K562 (cell line): ENCODE results near the gene GRB10. TPM values are rescaled to one million over a fixed set of nuclear protein-coding genes. Genes with fewer than 3 reads are reported as not detected.

Experiments
- ATAC-seq: fragments of 200-7000 bp; cut with Tn5 transposase; 3 replicates; pipeline ENCODE4 v1.9.1; 2020; ENCODE audit warnings: moderate library complexity
- BruUV-seq: library from RNA; stranded (reverse); fragments of 400-500 nt; replicated peaks from 2 replicates; lab custom pipeline; 2021; lab: Mats Ljungman, UMichigan
- CTCF ChIA-PET: fragments of 300-600 bp; formaldehyde crosslinking; extraction: SDS; loops from one replicate; lab custom pipeline; 2021; ENCODE audit warnings: low intra/inter-chr PET ratio; lab: Yijun Ruan, JAX
- POLR2A ChIA-PET: fragments of 300-600, 350-650 bp; sonication (Branson Sonifier 250); formaldehyde crosslinking; extraction: SDS; loops from one replicate; lab custom pipeline; 2021; ENCODE audit warnings: antibody characterized with exemption, inconsistent platforms; lab: Yijun Ruan, JAX
- DNase-seq, 4 experiments: peaks; one replicate each; pipeline versions ENCODE4 v3.0.0 to v3.0.0-alpha.2; 2011 to 2018; ENCODE audit warnings: low spot score in 3 of 4, mixed read lengths in 3 of 4; ENCODE audit errors: extremely low read depth in 1 of 4
- FAIRE-seq: peaks from 2 replicates; lab custom pipeline; 2011; peaks lifted over from hg19 to GRCh38; lab: Jason Lieb, UNC
- H2AFZ ChIP-seq: 2 replicates; pipeline ENCODE4 v1.6.0; 2011; ENCODE audit warnings: low read depth, low read length, control low read depth, inconsistent platforms
- H3K27ac ChIP-seq: fragments of 200-600 bp; 3 replicates; pipeline ENCODE4 v1.8.0; 2011; ENCODE audit warnings: low read depth, mild to moderate bottlenecking, control low read depth, inconsistent platforms, low read length, moderate library complexity, mixed read lengths; ENCODE audit errors: extremely low read depth
- H3K27me3 ChIP-seq, 2 experiments: fragments of 300-600 bp in 1 of 2; 2 replicates in 1 of 2; 3 replicates in 1 of 2; pipeline versions ENCODE4 v1.6.0 to v1.8.0; 2011; ENCODE audit warnings: inconsistent platforms in 2 of 2, low read length in 2 of 2, mild to moderate bottlenecking in 1 of 2, mixed read lengths in 1 of 2, moderate library complexity in 1 of 2; ENCODE audit not compliant: control insufficient read depth in 2 of 2, insufficient read depth in 2 of 2
- H3K36me3 ChIP-seq: fragments of 300-600 bp; 3 replicates; pipeline ENCODE4 v1.8.0; 2011; ENCODE audit warnings: mild to moderate bottlenecking, low read length, inconsistent platforms; ENCODE audit not compliant: control insufficient read depth, insufficient read depth
- H3K4me1 ChIP-seq, 2 experiments: fragments of 200-600 bp in 1 of 2; replicated peaks in 1 of 2; 2 replicates in 1 of 2; 3 replicates in 1 of 2; pipeline versions ENCODE4 v1.5.1 to v1.8.0; 2011; ENCODE audit warnings: inconsistent platforms in 2 of 2, low read length in 2 of 2, mild to moderate bottlenecking in 1 of 2, mixed read lengths in 1 of 2, moderate library complexity in 1 of 2; ENCODE audit not compliant: control insufficient read depth in 2 of 2, insufficient read depth in 2 of 2
- H3K4me2 ChIP-seq: 2 replicates; pipeline ENCODE4 v1.6.1; 2011; ENCODE audit warnings: low read length, control low read depth, inconsistent platforms, mixed read lengths; ENCODE audit not compliant: insufficient read depth
- H3K4me3 ChIP-seq: fragments of 200-600 bp; sonication (generic), shearing (Covaris generic); 2 replicates; pipeline ENCODE4 v1.5.1; 2016; ENCODE audit warnings: control low read depth, inconsistent platforms
- H3K79me2 ChIP-seq: fragments of 200-600 bp; 3 replicates; pipeline ENCODE4 v1.8.0; 2011; ENCODE audit warnings: low read length, inconsistent platforms; ENCODE audit not compliant: control insufficient read depth, insufficient read depth
- H3K9ac ChIP-seq, 2 experiments: 2 replicates each; pipeline versions ENCODE4 v1.6.0 to v1.6.1; 2011; ENCODE audit warnings: low read depth in 2 of 2, low read length in 2 of 2, control low read depth in 1 of 2, inconsistent platforms in 1 of 2, mild to moderate bottlenecking in 1 of 2, mixed read lengths in 1 of 2; ENCODE audit not compliant: insufficient read depth in 1 of 2
- H3K9me1 ChIP-seq: one replicate; pipeline ENCODE4 v1.6.0; 2011; ENCODE audit warnings: inconsistent platforms, mild to moderate bottlenecking, low read length, moderate library complexity; ENCODE audit not compliant: control insufficient read depth, insufficient read depth
- H3K9me3 ChIP-seq: replicated peaks from 2 replicates; pipeline ENCODE4 v1.5.1; 2011; ENCODE audit warnings: low read depth, low read length, inconsistent platforms; ENCODE audit not compliant: control insufficient read depth, insufficient read depth
- H4K20me1 ChIP-seq: replicated peaks from 2 replicates; pipeline ENCODE4 v1.6.1; 2011; ENCODE audit warnings: low read length, inconsistent platforms, mixed read lengths; ENCODE audit not compliant: control insufficient read depth, insufficient read depth
- HSF4 ChIP-seq: fragments of 250-450 bp; sonication (Bioruptor Pico); IDR thresholded peaks from 2 replicates; pipeline ENCODE4 v2.1.2; 2022; ENCODE audit warnings: mild to moderate bottlenecking, moderate library complexity, borderline replicate concordance
- PURB ChIP-seq: sonication (generic); formaldehyde crosslinking; IDR thresholded peaks from 2 replicates; pipeline ENCODE4 v1.9.0; 2021; ENCODE audit warnings: low read depth, mild to moderate bottlenecking, missing genetic modification reagents
- REST ChIP-seq, 2 experiments: fragments of 450-650 bp; formaldehyde crosslinking in 1 of 2; IDR thresholded peaks; 2 replicates each; pipeline versions ENCODE4 v1.4.0 to v1.6.1; 2014 to 2020; ENCODE audit warnings: mild to moderate bottlenecking in 2 of 2, borderline replicate concordance in 1 of 2, low read depth in 1 of 2
- YBX1 ChIP-seq: fragments of 450-650 bp; IDR thresholded peaks from 2 replicates; pipeline ENCODE4 v1.7.1; 2016; ENCODE audit warnings: mild to moderate bottlenecking
- ZNF224 ChIP-seq: sonication (generic); formaldehyde crosslinking; IDR thresholded peaks from 2 replicates; pipeline ENCODE4 v1.8.0; 2022; ENCODE audit warnings: mild to moderate bottlenecking, missing genetic modification reagents
- ZNF696 ChIP-seq: fragments of 250-450 bp; sonication (Bioruptor Pico); conservative IDR thresholded peaks from 2 replicates; pipeline ENCODE4 v1.4.0; 2020; ENCODE audit warnings: mild to moderate bottlenecking, moderate library complexity
- WGBS: fragments of 100-300 bp; shearing (Covaris generic); methylation state at CpG from one replicate; pipeline ENCODE4 v1.1.6; 2016; ENCODE audit warnings: low coverage, mixed read lengths; ENCODE audit not compliant: insufficient coverage; ENCODE audit errors: missing lambda C conversion rate; 5-methylcytosine and 5-hydroxymethylcytosine counted together
- in situ Hi-C: fragments of 300-500 bp; cut with MboI; formaldehyde crosslinking; loops from 4 replicates; pipeline ENCODE4 v1.15.0; 2018; ENCODE audit warnings: inconsistent platforms, mixed read lengths
- intact Hi-C: fragments of 100-400 bp; cut with micrococcal nuclease; formaldehyde crosslinking; loops from 2 replicates; pipeline ENCODE4 v1.14.2; 2022
- polyA plus RNA-seq, 8 experiments: library from polyadenylated mRNA; depleted of rRNA in 4 of 8; stranded (reverse) in 5 of 8; unstranded in 3 of 8; fragments of >200 nt; fragmentation: Nextera tagmentation in 2 of 8; fragmentation: Illumina TruSeq in 1 of 8; extraction: Ambion mirVana in 2 of 8; extraction: Trizol in 1 of 8; gene quantifications; 2 replicates each; pipeline versions ENCODE4 v1.2.1 to v1.2.3, GENCODE V29; 2011 to 2014; ENCODE audit warnings: inconsistent platforms in 1 of 8, missing spikeins in 1 of 8
- total RNA-seq, 7 experiments: library from RNA; depleted of rRNA in 6 of 7; stranded (reverse); fragments of >200 nt in 6 of 7; fragmentation: Illumina TruSeq in 2 of 7; extraction: Trizol in 2 of 7; gene quantifications; 2 replicates each; pipeline versions ENCODE4 v1.2.1 to v1.2.3, GENCODE V29; 2011 to 2021; ENCODE audit warnings: low replicate concordance in 1 of 7

The GRB10 gene
- total and polyA plus RNA-seq, 9 of the 15 experiments (the other 6 are each of a cell fraction or from before 2014, with no cell fraction given) = 8.9 to 88.5 (median 40.7) TPM

- ChIA-PET POLR2A (interaction anchor here (1.5 kb wide), 1 partner anchor 9 kb away, joined by 3 read pairs; no protein-coding TSS in a partner anchor), CTCF (interaction anchor here (0.6 kb wide), 1 partner anchor 270 kb away, joined by 3 read pairs; no protein-coding TSS in a partner anchor)
- in situ Hi-C loops (no loop called here), intact Hi-C loops (no loop called here)
- Histone ChIP-seq H4K20me1 (peaks cover 76% of the 10 kb centered on the region), H3K9ac (no peak overlapping the region), H3K4me3 (no peak overlapping the region), H3K36me3 (no peaks in the 10 kb centered on the region), H3K27ac (no peak overlapping the region), H3K4me1 (peaks cover 0 to 14% of the 10 kb centered on the region in 2 experiments; a peak in 3 of 5 replicates), H3K4me2 (no peak overlapping the region), H3K79me2 (peaks cover 98% of the 10 kb centered on the region), H3K9me1 (peaks cover 9% of the 10 kb centered on the region), H3K9me3 (no peaks in the 10 kb centered on the region), H3K27me3 (no peaks in the 10 kb centered on the region), H2AFZ (no peak overlapping the region)
- no TSS peak for BruUV-seq
- FAIRE-seq = no peak
- no peak for TF ChIP-seq ZNF224 (CRISPR knock-in tag)
- no peak for DNase-seq
- WGBS = 47% methylated on average over 2 of the region's 2 CpGs
- ATAC-seq = no peak
Observed at GRCh38 chr7:50766849-50767207, 15.9 kb downstream of the GRB10 start.

- H3K9ac ChIP-seq = no peak overlapping the region
- H2AFZ ChIP-seq = no peak overlapping the region
- H3K9me3 ChIP-seq = no peaks in the 10 kb centered on the region
- WGBS = 17% methylated on average over 5 of the region's 5 CpGs
- in situ Hi-C loops = no loop called here
- peak in 1 of 4 experiments; percentile 21 for DNase-seq
- FAIRE-seq = no peak
- H3K27ac ChIP-seq = no peak overlapping the region
- ATAC-seq = no peak
- peaks cover 98% of the 10 kb centered on the region for H3K79me2 ChIP-seq
- ChIA-PET CTCF (interaction anchor here (0.6 kb wide), 1 partner anchor 270 kb away, joined by 3 read pairs; no protein-coding TSS in a partner anchor), POLR2A (interaction anchor here (1.5 kb wide), 1 partner anchor 10 kb away, joined by 3 read pairs; no protein-coding TSS in a partner anchor)
- no peak overlapping the region for H3K4me3 ChIP-seq
- intact Hi-C loops = no loop called here
- H3K27me3 ChIP-seq = no peaks in the 10 kb centered on the region
- peaks cover 75% of the 10 kb centered on the region for H4K20me1 ChIP-seq
- peaks cover 0 to 14% of the 10 kb centered on the region in 2 experiments; a peak in 3 of 5 replicates for H3K4me1 ChIP-seq
- H3K4me2 ChIP-seq = no peak overlapping the region
- H3K9me1 ChIP-seq = peaks cover 9% of the 10 kb centered on the region
- no peaks in the 10 kb centered on the region for H3K36me3 ChIP-seq
- no TSS peak for BruUV-seq
- TF ChIP-seq PURB (no peak), HSF4 (no peak), YBX1 (no peak), REST (IDR thresholded peaks at IDR 0.05; ENCODE audit: borderline replicate concordance) (no peak), REST (CRISPR knock-in tag; IDR thresholded peaks at IDR 0.05; ENCODE audit: low read depth) (no peak), ZNF696 (CRISPR knock-in tag) (no peak)
Observed at GRCh38 chr7:50766106-50766848, 16.4 kb downstream of the GRB10 start.
